ENCODE results near the gene MED17. TPM values are rescaled to one million over a fixed set of nuclear protein-coding genes. Genes with fewer than 3 reads are reported as not detected.

MED17 gene
- total and polyA plus RNA-seq, 10 of the 15 experiments (the other 5 are each of a cell fraction or from before 2014, with no cell fraction given), result 7.3 to 38.7 (median 28.3) TPM

GRCh38 chr11:93737904-93738612 lies 46.0 kb upstream of the MED17 start:
- Histone ChIP-seq H4K20me1 (ENCODE audit: control insufficient read depth, insufficient read depth) (no peaks in the 10 kb centered on the region), H3K27ac (ENCODE audit: control insufficient read depth, insufficient read depth) (peak overlapping the region; percentile 91; the same call in 1 of the 2 replicates), H3K4me1 (ENCODE audit: control insufficient read depth, insufficient read depth, low read length) (no peaks in the 10 kb centered on the region; the same call in none of the 2 replicates), H3K4me3 (peak overlapping the region; percentile 76), H3K27me3 (replicated peaks in 1 of 2; ENCODE audit: control insufficient read depth in 2 of 2, insufficient read depth in 2 of 2, low read length in 1 of 2) (no peaks in the 10 kb centered on the region), H3K36me3 (ENCODE audit: control insufficient read depth in 2 of 2, insufficient read depth in 2 of 2, low read length in 1 of 2) (peaks cover 9 to 31% of the 10 kb centered on the region in 2 experiments), H3K79me2 (ENCODE audit: control insufficient read depth, insufficient read depth, low read length) (peaks cover 95% of the 10 kb centered on the region), H3K9ac (ENCODE audit: control insufficient read depth, insufficient read depth, low read length) (peak overlapping the region; percentile 100), H3K4me2 (ENCODE audit: control insufficient read depth, insufficient read depth) (peak overlapping the region; percentile 83), H2AFZ (ENCODE audit: control insufficient read depth, low read depth, low read length) (no peak overlapping the region), H3K9me3 (replicated peaks; ENCODE audit: control insufficient read depth, insufficient read depth, low read length) (no peaks in the 10 kb centered on the region)
- in situ Hi-C loops (cut with MboI) (no loop called here), intact Hi-C loops (cut with micrococcal nuclease; ENCODE audit: unreplicated experiment) (no loop called here)
- POLR2A ChIA-PET, result interaction anchor here (0.6 to 6.4 kb wide), 8 partner anchors 9 to 221 kb away, joined by 3 to 85 read pairs (median 3); partner anchors contain the start of genes CEP295 and MED17
- ATAC-seq (no peak), FAIRE-seq (no peak), DNase-seq (ENCODE audit: low read depth, low spot score) (no peak)
- 4% methylated on average over 6 of the region's 6 CpGs for WGBS (ENCODE audit: insufficient coverage, insufficient replicate concordance, low lambda C conversion rate, missing lambda C conversion rate)
- CTCF ChIA-PET, result interaction anchor here (0.5 to 4.5 kb wide), 6 partner anchors 9 to 1330 kb away, joined by 3 to 36 read pairs (median 4); partner anchors contain the start of gene MED17
- TF ChIP-seq POLR2AphosphoS2 (IDR thresholded peaks at IDR 0.05; ENCODE audit: low read depth, low read length) (0 out of 2 replicates have a peak, but pooled peaks have one; percentile 40), EED (IDR thresholded peaks at IDR 0.05; ENCODE audit: low read depth) (no peak), FOXK2 (IDR thresholded peaks at IDR 0.05) (no peak), RBBP5 (conservative IDR thresholded peaks at IDR 0.05) (no peak), IRF5 (IDR thresholded peaks at IDR 0.05; ENCODE audit: borderline replicate concordance) (no peak), SMAD5 (IDR thresholded peaks at IDR 0.05; ENCODE audit: low read depth) (0 out of 2 replicates have a peak, but pooled peaks have one; percentile 38)
- RAD21 ChIA-PET (ENCODE audit: unreplicated experiment), result interaction anchor here (0.6 to 4.5 kb wide), 6 partner anchors 9 to 205 kb away, joined by 3 to 15 read pairs (median 4); partner anchors contain the start of genes CEP295 and MED17
- BruUV-seq (replicated peaks), result no TSS peak
- SMC1A ChIA-PET (ENCODE audit: uncharacterized antibody, unreplicated experiment), result interaction anchor here (0.6 to 7.8 kb wide), 9 partner anchors 9 to 61 kb away, joined by 3 to 74 read pairs (median 4); partner anchors contain the start of gene MED17

Data from GM12878 (cell line).